Measurements from ENCODE around the gene PTPRB.

The PTPRB gene

DNA sequence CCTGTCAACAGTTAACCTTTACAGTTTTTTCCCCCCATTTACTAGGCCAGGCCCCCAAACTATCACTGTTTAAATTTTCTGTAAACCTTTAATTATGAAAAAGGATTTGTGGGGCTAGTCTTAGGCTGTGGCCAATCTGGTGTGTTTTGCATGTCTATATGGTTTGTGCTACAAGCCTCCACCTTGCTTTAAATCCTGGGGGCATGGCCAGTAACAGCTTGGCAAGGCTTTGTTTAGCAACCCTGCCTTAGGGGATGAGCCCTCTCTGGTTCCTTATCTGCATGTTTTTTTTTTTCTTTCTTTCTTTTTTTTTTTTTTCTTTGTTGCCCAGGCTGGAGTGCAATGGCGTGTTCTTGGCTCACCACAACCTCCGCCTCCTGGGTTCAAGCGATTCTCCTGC lies 168.5 kb downstream of the PTPRB start:
- H3K36me3 ChIP-seq (replicated peaks), result no peaks in the 10 kb centered on the region
- H3K27ac ChIP-seq, result no peak overlapping the region
- no peak for DNase-seq
- no peak overlapping the region for H3K4me3 ChIP-seq (ENCODE audit: low read depth, low read length)
- in situ Hi-C loops (cut with HindIII; ENCODE audit: low pct_ligation_motif_present, low sequenced_read_pairs), result no loop called here
- H3K27me3 ChIP-seq (replicated peaks), result no peaks in the 10 kb centered on the region
- TF ChIP-seq, protein P1, sequence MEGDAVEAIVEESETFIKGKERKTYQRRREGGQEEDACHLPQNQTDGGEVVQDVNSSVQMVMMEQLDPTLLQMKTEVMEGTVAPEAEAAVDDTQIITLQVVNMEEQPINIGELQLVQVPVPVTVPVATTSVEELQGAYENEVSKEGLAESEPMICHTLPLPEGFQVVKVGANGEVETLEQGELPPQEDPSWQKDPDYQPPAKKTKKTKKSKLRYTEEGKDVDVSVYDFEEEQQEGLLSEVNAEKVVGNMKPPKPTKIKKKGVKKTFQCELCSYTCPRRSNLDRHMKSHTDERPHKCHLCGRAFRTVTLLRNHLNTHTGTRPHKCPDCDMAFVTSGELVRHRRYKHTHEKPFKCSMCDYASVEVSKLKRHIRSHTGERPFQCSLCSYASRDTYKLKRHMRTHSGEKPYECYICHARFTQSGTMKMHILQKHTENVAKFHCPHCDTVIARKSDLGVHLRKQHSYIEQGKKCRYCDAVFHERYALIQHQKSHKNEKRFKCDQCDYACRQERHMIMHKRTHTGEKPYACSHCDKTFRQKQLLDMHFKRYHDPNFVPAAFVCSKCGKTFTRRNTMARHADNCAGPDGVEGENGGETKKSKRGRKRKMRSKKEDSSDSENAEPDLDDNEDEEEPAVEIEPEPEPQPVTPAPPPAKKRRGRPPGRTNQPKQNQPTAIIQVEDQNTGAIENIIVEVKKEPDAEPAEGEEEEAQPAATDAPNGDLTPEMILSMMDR (IDR thresholded peaks at IDR 0.05; ENCODE audit: low read depth, low read length, missing control alignments), result no peak

DNA sequence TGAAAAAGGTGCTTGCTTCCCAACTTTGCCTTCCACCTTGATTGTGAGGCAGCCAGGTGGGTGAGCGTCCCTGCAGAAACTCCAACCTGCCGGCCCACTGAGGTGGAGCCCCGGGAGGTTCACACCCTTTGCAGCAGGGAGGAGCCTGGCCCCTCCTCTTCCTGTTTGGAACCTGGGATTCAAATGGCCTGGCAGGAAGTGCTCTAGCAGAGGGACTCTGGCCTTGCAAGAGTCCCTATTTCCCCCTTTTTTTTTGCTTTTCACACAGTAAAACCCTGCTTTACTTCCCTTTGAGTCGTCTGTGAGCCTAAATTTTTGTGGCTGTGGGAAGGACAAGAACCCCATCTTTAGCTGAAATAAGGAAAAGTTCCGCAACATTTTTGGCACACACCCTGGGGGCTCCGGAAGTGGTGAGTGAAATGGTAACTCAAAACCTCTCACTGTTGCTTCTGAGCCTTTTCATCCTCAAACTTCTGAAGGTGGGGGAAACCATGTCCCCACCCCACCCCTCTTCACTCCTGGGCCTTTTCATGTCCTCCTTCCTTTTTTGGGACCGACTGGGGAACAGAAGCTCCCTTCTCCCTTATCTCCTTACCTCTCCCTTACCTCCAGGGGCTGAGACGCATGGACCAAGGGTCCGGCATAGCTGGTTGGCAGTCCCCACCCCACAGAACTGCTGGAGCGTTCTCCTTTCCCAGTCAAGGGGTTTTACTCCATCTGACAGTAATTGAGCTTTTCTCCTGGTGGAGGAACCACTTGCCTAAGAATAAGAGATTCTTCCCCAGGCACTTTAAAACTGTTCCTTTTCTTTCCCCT lies 169.1 kb downstream of the PTPRB start:
- no peak overlapping the region for H3K27ac ChIP-seq
- TF ChIP-seq, protein P1 (IDR thresholded peaks at IDR 0.05; ENCODE audit: low read depth, low read length, missing control alignments), result no peak

DNA sequence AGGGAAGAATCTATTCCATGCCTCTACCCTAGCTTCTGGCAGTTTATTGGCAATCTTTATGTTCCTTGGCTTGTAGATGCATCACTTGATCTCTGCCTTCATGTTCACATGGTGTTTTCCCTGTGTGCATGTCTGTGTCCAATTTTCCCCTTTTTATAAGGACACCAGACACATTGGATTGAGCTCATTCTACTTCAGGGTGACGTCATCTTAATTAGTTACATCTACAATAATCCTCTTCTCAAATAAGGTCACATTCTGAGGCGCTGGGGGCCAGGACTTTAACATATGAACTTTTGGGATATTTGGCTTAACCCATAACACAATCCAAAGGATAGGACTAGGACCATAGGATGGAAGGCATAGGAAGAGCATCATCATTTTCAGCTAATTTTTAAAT lies 169.8 kb downstream of the PTPRB start:
- in situ Hi-C loops (cut with HindIII; ENCODE audit: low pct_ligation_motif_present, low sequenced_read_pairs), result no loop called here

More for the DNA sequence above, 169.1 kb downstream of the PTPRB start:
- in situ Hi-C loops (cut with HindIII; ENCODE audit: low pct_ligation_motif_present, low sequenced_read_pairs), result no loop called here
- DNase-seq, result no peak
- no peak overlapping the region for H3K4me3 ChIP-seq (ENCODE audit: low read depth, low read length)
- H3K27me3 ChIP-seq (replicated peaks), result no peaks in the 10 kb centered on the region
- H3K36me3 ChIP-seq (replicated peaks), result no peaks in the 10 kb centered on the region

DNA sequence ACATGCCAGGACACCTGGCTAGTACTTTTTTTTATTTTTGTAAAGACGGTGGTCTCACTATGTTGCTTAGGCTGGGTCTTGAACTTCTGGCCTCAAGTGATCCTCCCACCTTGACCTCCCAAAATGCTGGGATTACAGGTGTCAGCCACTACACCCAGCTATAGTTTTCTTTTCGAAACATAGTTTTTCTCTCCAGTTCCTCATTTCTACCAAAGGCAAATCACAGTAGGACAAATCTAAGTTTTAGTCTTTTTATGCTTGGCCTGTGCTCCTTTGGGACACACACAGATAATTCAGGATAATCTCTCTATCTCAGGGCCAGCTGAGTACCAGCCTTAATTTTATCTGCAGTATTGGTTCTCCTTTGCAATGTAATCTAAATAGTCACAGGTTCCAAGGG lies 170.5 kb downstream of the PTPRB start:
- Histone ChIP-seq H3K4me3 (ENCODE audit: low read depth, low read length) (no peak overlapping the region), H3K27ac (no peak overlapping the region), H3K27me3 (replicated peaks) (no peaks in the 10 kb centered on the region), H3K36me3 (replicated peaks) (no peaks in the 10 kb centered on the region)
- TF ChIP-seq, protein P1 (IDR thresholded peaks at IDR 0.05; ENCODE audit: low read depth, low read length, missing control alignments), result no peak
- in situ Hi-C loops (cut with HindIII; ENCODE audit: low pct_ligation_motif_present, low sequenced_read_pairs), result no loop called here
- no peak for DNase-seq

More for the DNA sequence above, 169.8 kb downstream of the PTPRB start:
- H3K27ac ChIP-seq, result no peak overlapping the region
- H3K27me3 ChIP-seq (replicated peaks), result no peaks in the 10 kb centered on the region
- TF ChIP-seq, protein P1 (IDR thresholded peaks at IDR 0.05; ENCODE audit: low read depth, low read length, missing control alignments), result no peak
- no peak for DNase-seq
- no peak overlapping the region for H3K4me3 ChIP-seq (ENCODE audit: low read depth, low read length)
- H3K36me3 ChIP-seq (replicated peaks), result no peaks in the 10 kb centered on the region

All from brain microvascular endothelial cell (primary cell).